ENCODE results near the gene AAK1. TPM values are rescaled to one million over a fixed set of nuclear protein-coding genes. Genes with fewer than 3 reads are reported as not detected.

Gene AAK1
- total RNA-seq, 1 experiment from 2014 or later: 46.8 TPM

- Histone ChIP-seq H3K36me3 (ENCODE audit: low read depth, low read length) (no peaks in the 10 kb centered on the region; the same call in 1 of the 2 replicates), H3K27ac (ENCODE audit: low read length) (no peak overlapping the region), H3K9me2 (replicated peaks; ENCODE audit: low read length) (no peaks in the 10 kb centered on the region), H4K20me1 (ENCODE audit: low read length) (no peaks in the 10 kb centered on the region), H3K9me3 (ENCODE audit: low read length) (no peaks in the 10 kb centered on the region), H3K4me2 (ENCODE audit: low read length) (no peak overlapping the region), H3K9ac (ENCODE audit: low read length) (no peak overlapping the region), H3F3A (ENCODE audit: low read length, unreplicated experiment) (no peaks in the 10 kb centered on the region), H2AFZ (ENCODE audit: low read length) (no peak overlapping the region), H3K4me3 (ENCODE audit: low read length) (no peak overlapping the region), H3K4me1 (ENCODE audit: insufficient read depth, low read length) (peaks cover 15% of the 10 kb centered on the region), H3K27me3 (ENCODE audit: low read length) (no peaks in the 10 kb centered on the region), H3K79me2 (ENCODE audit: low read length) (peaks cover 18% of the 10 kb centered on the region)
- DNase-seq (no peak), ATAC-seq (no peak)
- no TSS peak for BruUV-seq (replicated peaks)
- CTCF ChIA-PET: no interaction called here
- no peak for TF ChIP-seq EZH2phosphoT487 (IDR thresholded peaks at IDR 0.05; ENCODE audit: borderline replicate concordance, low read length)
- no peak for TF ChIP-seq EZH2 (IDR thresholded peaks at IDR 0.05; ENCODE audit: low read length, unreplicated experiment)
- TF ChIP-seq CTCF (conservative IDR thresholded peaks at IDR 0.05; ENCODE audit: low read depth, low read length): no peak
- intact Hi-C loops (cut with micrococcal nuclease): no loop called here
- POLR2A ChIA-PET (ENCODE audit: unreplicated experiment): no interaction called here
These were observed 208.8 kb downstream of the AAK1 start for GRCh38 chr2:69434753-69435152.

- BruUV-seq (replicated peaks): no TSS peak
- Histone ChIP-seq H3K4me2 (ENCODE audit: low read length) (no peak overlapping the region), H3K4me1 (ENCODE audit: insufficient read depth, low read length) (no peaks in the 10 kb centered on the region), H3K36me3 (ENCODE audit: low read depth, low read length) (no peaks in the 10 kb centered on the region; the same call in 1 of the 2 replicates), H3K27ac (ENCODE audit: low read length) (no peak overlapping the region), H3K9ac (ENCODE audit: low read length) (no peak overlapping the region), H3F3A (ENCODE audit: low read length, unreplicated experiment) (no peaks in the 10 kb centered on the region), H3K79me2 (ENCODE audit: low read length) (no peaks in the 10 kb centered on the region), H3K27me3 (ENCODE audit: low read length) (no peaks in the 10 kb centered on the region), H3K9me3 (ENCODE audit: low read length) (no peaks in the 10 kb centered on the region), H2AFZ (ENCODE audit: low read length) (no peak overlapping the region), H4K20me1 (ENCODE audit: low read length) (no peaks in the 10 kb centered on the region), H3K9me2 (replicated peaks; ENCODE audit: low read length) (no peaks in the 10 kb centered on the region), H3K4me3 (ENCODE audit: low read length) (no peak overlapping the region)
- POLR2A ChIA-PET (ENCODE audit: unreplicated experiment): no interaction called here
- DNase-seq (no peak), ATAC-seq (no peak)
- no peak for TF ChIP-seq EZH2phosphoT487 (IDR thresholded peaks at IDR 0.05; ENCODE audit: borderline replicate concordance, low read length)
- TF ChIP-seq CTCF (conservative IDR thresholded peaks at IDR 0.05; ENCODE audit: low read depth, low read length): no peak
- no peak for TF ChIP-seq EZH2 (IDR thresholded peaks at IDR 0.05; ENCODE audit: low read length, unreplicated experiment)
- CTCF ChIA-PET: no interaction called here
- intact Hi-C loops (cut with micrococcal nuclease): no loop called here
These were observed 213.9 kb downstream of the AAK1 start for GRCh38 chr2:69429491-69430183.

GRCh38 chr2:69428981-69429380 lies 214.6 kb downstream of the AAK1 start:
- Histone ChIP-seq H3F3A (ENCODE audit: low read length, unreplicated experiment) (no peaks in the 10 kb centered on the region), H3K9me2 (replicated peaks; ENCODE audit: low read length) (no peaks in the 10 kb centered on the region), H3K36me3 (ENCODE audit: low read depth, low read length) (no peaks in the 10 kb centered on the region; the same call in 1 of the 2 replicates), H3K79me2 (ENCODE audit: low read length) (no peaks in the 10 kb centered on the region), H3K4me1 (ENCODE audit: insufficient read depth, low read length) (no peaks in the 10 kb centered on the region), H3K27ac (ENCODE audit: low read length) (no peak overlapping the region), H3K9me3 (ENCODE audit: low read length) (no peaks in the 10 kb centered on the region), H4K20me1 (ENCODE audit: low read length) (no peaks in the 10 kb centered on the region), H3K9ac (ENCODE audit: low read length) (no peak overlapping the region), H2AFZ (ENCODE audit: low read length) (no peak overlapping the region), H3K27me3 (ENCODE audit: low read length) (no peaks in the 10 kb centered on the region), H3K4me2 (ENCODE audit: low read length) (no peak overlapping the region), H3K4me3 (ENCODE audit: low read length) (no peak overlapping the region)
- ATAC-seq (no peak), DNase-seq (no peak)
- intact Hi-C loops (cut with micrococcal nuclease): no loop called here
- no peak for TF ChIP-seq CTCF (conservative IDR thresholded peaks at IDR 0.05; ENCODE audit: low read depth, low read length)
- no peak for TF ChIP-seq EZH2phosphoT487 (IDR thresholded peaks at IDR 0.05; ENCODE audit: borderline replicate concordance, low read length)
- no peak for TF ChIP-seq EZH2 (IDR thresholded peaks at IDR 0.05; ENCODE audit: low read length, unreplicated experiment)
- POLR2A ChIA-PET (ENCODE audit: unreplicated experiment): interaction anchor here (0.7 to 0.8 kb wide), 2 partner anchors 90 to 93 kb away, joined by 3 to 6 read pairs; no protein-coding TSS in a partner anchor
- BruUV-seq (replicated peaks): no TSS peak
- CTCF ChIA-PET: no interaction called here
